Amniotic stem cell (primary cell): ENCODE results near the gene NEMF.
"Not testable (repeated sequence)": the region's sequence is repeated elsewhere in the genome, so short reads cannot be mapped to it uniquely, and the experiment has no call there.

Experiments used
- DNase-seq: peaks from one replicate; lab custom pipeline; 2025; lab: John Stamatoyannopoulos, UW

Gene NEMF

DNA sequence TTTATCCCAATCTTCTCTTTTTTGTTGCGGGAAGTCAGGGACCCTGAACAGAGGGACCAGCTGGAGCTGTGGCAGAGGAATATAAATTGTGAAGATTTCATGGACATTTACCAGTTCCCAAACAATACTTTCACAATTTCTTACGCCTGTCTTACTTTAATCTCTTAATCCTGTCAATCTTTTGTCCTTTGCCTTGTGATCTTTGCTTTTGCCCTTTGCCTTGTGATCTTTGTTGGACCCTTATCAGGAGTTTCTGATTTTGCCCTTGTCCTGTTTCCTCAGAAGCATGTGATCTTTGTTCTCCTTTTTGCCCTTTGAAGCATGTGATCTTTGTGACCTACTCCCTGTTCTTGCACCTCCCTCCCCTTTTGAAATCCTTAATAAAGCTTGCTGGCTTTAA lies 36.5 kb downstream of the NEMF start:
- not testable (repeated sequence) for DNase-seq

DNA sequence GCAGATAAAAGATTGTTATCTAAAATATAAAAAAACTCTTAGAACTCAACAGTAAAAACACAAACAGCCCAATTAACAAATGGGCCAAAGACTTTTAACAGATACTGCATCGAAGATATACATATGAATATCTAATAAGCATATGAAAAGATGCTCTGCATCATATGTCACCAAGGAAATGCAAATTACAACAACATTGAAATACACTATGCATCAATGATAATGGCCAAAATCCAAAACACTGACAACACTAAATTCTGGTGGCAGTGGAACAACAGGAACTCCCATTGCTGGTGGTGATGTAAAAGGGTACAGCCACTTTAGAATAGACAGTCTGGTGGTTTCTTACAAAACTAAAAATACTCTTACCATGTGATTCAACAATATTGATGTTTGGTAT lies 43.8 kb downstream of the NEMF start:
- no peak for DNase-seq

DNA sequence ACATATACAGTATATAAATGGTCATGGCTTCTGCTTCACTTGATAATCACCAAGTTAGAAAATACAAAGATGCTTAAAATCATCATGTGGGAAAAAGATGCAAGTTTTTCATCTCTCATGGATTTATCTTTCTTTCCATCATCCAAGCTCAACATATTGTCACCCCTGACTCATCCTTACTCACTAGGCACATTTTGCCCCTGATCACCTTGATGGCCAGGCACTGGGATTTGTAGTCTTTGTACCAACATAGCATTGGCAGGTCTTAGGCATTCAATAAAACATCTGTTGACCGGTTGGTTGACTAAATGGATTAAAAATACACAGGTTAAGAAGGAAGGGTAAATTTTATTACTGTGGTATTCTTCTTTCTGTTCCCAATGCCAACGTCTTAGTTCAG lies 56.6 kb downstream of the NEMF start:
- DNase-seq: no peak

- no peak for DNase-seq
Measured at GRCh38 chr14:49792618-49793017, 60.0 kb downstream of the NEMF start.

DNA sequence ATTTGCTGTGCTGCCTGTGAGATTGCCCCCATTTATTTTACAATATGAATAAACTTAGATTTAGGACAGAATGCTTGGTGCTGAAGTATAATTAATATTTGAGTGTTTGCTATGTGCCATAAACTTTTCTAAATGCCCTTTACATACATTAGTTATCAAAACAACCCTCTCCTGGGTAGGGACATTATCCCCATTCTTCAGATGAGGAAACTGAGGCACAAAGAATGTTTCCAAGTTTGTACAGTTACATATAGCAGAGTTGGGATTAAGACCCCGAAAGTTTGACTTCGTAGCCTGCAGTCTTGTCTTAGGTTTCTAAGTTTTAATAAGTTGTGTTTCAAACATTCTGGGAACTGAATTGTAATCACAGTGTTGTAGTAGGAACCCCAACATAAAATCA lies 66.3 kb downstream of the NEMF start:
- DNase-seq: no peak

- DNase-seq: no peak
Measured at GRCh38 chr14:49783394-49784014, 69.1 kb downstream of the NEMF start.

GRCh38 chr14:49781040-49781439 lies 71.5 kb downstream of the NEMF start:
- DNase-seq: not testable (repeated sequence)

DNA sequence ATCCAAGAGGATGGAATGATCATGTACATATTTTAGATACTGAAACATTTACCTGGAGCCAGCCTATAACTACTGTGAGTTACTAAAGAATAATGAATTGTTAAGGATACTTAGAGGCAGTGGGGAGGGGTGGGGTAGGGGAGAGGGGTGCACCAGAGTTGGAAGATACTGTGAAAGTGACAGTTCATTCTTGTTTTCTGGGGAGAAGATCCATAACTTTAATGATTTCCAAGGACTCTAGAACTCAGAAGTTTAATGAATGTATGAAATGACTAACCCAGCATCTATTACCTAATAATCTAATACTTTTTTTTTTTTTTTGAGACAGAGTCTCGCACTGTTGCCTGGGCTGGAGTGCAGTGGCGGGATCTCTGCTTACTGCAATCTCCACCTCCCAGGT lies 74.2 kb downstream of the NEMF start:
- DNase-seq: no peak

GRCh38 chr14:49774106-49774505 lies 78.5 kb downstream of the NEMF start:
- no peak for DNase-seq

GRCh38 chr14:49771691-49772090 lies 80.9 kb downstream of the NEMF start:
- not testable (repeated sequence) for DNase-seq

DNA sequence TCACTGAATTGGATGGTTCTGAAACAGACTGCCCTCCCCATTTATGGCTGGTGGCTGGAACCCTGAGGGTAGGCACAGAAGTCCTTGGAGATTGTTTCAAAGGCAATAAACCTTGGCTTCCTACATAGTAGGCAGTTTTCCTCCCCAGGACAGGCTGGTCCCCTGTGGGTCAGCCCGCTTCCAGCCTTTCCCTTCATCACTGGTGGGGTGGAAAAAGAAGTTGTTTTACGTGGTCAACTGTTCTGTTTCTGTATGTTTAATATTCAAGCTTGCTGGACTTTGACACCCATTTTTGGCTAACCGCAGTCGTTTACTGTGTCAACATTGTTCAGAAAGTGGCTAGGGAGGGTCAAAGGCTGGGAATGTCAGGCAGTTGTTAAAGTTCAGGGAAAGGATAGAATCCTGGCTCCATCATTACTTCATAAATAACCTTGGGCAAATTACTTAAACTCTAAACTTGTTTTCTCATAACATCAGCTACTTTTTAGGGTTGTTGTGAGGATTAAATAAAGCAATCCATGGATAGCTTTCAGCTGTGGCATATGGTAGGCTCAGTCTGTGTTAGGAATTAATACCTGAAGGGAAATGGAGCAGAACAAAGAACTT lies 82.3 kb downstream of the NEMF start:
- DNase-seq: no peak

- DNase-seq: no peak
Measured at GRCh38 chr14:49769581-49770211, 82.9 kb downstream of the NEMF start.

GRCh38 chr14:49769171-49769570 lies 83.4 kb downstream of the NEMF start:
- no peak for DNase-seq

GRCh38 chr14:49768301-49769121 lies 84.1 kb downstream of the NEMF start:
- no peak for DNase-seq

- peak; percentile 75 for DNase-seq
Measured at GRCh38 chr14:49767571-49768300, 84.9 kb downstream of the NEMF start, which contains the start of gene KLHDC2. Gene KLHDC2 (plus strand): TSS chr14:49768153. CDS start chr14:49768469, 316 bp downstream.

DNA sequence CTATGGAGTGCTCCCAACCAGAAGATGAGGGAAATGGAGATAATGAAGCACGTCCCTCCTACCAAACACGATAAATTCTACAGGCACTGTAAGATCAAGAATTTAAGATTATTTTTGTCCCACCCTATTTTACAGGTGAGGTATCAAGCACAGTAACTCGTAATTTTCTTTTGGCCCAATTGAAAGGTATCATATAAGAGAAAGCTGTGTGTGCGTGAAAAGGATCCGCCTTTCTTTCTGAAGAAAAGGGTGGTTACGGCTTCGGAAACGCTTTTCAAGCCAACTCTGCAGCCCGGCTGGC lies 85.4 kb downstream of the NEMF start:
- no peak for DNase-seq

DNA sequence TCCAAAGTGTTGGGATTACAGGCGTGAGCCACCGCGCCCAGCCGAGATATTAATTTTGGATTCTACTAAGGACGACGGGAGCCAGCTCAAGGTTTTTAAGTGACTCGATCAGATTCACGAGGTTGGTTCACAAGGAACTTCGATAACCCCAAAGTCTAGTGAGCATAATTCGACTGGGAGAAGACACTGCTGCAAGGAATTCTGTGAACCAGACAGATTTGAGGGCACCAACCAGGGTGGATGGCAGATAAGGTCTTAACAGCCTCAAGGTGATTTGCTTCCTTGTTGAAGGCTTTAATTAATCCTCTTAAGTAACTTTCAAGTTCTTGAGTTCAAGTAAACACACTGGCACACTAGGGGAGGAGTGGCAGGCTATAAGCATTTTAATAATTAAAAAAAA lies 85.7 kb downstream of the NEMF start:
- no peak for DNase-seq

GRCh38 chr14:49761839-49762551 lies 90.6 kb downstream of the NEMF start:
- DNase-seq: no peak

- no peak for DNase-seq
Measured at GRCh38 chr14:49755378-49755777, 97.2 kb downstream of the NEMF start.

DNA sequence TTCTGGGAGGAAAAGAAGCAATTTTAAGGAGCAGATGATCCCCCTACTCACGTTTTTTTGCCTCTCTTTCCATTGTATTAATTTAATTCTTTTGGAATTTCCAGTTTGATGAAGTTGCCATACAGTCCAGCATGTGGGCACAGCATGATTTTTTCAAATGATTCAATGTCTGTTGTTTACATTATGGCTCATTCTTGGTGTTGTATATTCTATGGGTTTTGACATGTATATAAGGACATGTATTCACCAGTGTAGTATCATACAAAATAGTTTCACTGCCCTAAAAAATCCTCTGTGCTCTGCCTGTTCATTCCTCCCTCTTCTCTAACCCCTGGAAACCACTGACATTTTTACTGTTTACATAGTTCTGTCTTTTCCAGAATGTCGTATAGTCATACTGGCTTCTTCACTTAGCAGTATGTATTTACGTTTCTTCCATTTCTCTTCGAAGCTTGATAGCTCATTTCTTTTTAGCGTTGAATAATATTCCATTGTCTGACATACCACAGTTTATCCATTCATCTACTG lies 98.0 kb downstream of the NEMF start:
- no peak for DNase-seq

GRCh38 chr14:49746476-49746875 lies 106.1 kb downstream of the NEMF start:
- DNase-seq: not testable (repeated sequence)
